K562 (cell line): ENCODE data around the gene KLK15.

Experiments used
- HDGF ChIP-seq: fragments of 450-650 bp; IDR thresholded peaks from 2 replicates; pipeline ENCODE4 v1.6.1; 2016
- TF ChIP-seq, protein P1 (sequence below): fragments of 250-450 bp; sonication (Bioruptor Pico); IDR thresholded peaks from 2 replicates; pipeline ENCODE4 v1.8.0; 2022; ENCODE audit warnings: inconsistent platforms
- TF ChIP-seq, protein P2 (sequence below), 2 experiments: fragments of 450-650 bp in 1 of 2; IDR thresholded peaks; 2 replicates each; pipeline ENCODE4 v1.6.1; 2011 to 2017; ENCODE audit warnings: low read depth in 2 of 2, antibody characterized with exemption in 1 of 2, borderline replicate concordance in 1 of 2, low read length in 1 of 2, mild to moderate bottlenecking in 1 of 2, mixed read lengths in 1 of 2; ENCODE audit not compliant: control insufficient read depth in 1 of 2

DNA sequence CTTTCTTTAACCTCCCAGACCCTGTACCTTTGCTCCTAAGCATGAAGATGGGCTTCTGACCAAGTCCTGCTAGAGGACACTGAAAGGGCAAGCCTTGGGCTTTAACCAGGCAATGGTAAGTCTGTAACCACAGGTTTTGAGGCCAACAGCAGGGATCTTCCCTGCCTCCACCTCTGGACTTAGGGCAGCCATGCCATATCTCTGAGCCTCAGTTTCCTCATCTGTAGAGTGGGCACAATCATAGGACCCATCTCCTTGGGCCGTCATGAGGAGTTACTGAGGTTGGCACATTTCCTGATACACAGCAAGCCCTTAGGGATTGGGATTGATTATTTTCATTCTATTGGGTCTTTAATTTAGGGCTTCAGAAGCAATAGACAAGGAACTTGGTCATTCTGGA is 24.5 kb downstream of the KLK15 start:
- no peak for TF ChIP-seq HDGF
- TF ChIP-seq, protein P1, sequence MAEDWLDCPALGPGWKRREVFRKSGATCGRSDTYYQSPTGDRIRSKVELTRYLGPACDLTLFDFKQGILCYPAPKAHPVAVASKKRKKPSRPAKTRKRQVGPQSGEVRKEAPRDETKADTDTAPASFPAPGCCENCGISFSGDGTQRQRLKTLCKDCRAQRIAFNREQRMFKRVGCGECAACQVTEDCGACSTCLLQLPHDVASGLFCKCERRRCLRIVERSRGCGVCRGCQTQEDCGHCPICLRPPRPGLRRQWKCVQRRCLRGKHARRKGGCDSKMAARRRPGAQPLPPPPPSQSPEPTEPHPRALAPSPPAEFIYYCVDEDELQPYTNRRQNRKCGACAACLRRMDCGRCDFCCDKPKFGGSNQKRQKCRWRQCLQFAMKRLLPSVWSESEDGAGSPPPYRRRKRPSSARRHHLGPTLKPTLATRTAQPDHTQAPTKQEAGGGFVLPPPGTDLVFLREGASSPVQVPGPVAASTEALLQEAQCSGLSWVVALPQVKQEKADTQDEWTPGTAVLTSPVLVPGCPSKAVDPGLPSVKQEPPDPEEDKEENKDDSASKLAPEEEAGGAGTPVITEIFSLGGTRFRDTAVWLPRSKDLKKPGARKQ (CRISPR knock-in tag), result no peak
- TF ChIP-seq, protein P2, sequence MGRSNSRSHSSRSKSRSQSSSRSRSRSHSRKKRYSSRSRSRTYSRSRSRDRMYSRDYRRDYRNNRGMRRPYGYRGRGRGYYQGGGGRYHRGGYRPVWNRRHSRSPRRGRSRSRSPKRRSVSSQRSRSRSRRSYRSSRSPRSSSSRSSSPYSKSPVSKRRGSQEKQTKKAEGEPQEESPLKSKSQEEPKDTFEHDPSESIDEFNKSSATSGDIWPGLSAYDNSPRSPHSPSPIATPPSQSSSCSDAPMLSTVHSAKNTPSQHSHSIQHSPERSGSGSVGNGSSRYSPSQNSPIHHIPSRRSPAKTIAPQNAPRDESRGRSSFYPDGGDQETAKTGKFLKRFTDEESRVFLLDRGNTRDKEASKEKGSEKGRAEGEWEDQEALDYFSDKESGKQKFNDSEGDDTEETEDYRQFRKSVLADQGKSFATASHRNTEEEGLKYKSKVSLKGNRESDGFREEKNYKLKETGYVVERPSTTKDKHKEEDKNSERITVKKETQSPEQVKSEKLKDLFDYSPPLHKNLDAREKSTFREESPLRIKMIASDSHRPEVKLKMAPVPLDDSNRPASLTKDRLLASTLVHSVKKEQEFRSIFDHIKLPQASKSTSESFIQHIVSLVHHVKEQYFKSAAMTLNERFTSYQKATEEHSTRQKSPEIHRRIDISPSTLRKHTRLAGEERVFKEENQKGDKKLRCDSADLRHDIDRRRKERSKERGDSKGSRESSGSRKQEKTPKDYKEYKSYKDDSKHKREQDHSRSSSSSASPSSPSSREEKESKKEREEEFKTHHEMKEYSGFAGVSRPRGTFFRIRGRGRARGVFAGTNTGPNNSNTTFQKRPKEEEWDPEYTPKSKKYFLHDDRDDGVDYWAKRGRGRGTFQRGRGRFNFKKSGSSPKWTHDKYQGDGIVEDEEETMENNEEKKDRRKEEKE (IDR thresholded peaks at IDR 0.05; ENCODE audit: borderline replicate concordance in 1 of 2, control insufficient read depth in 1 of 2, low read depth in 2 of 2, low read length in 1 of 2), result no peak
